SK-N-SH (cell line): ENCODE data around the gene ZNF628. TPM values are rescaled to one million over a fixed set of nuclear protein-coding genes. Genes with fewer than 3 reads are reported as not detected.

Experiments
- CTCF ChIA-PET: fragments of 300-600, 350-600 bp; formaldehyde crosslinking; extraction: SDS; loops from one replicate; lab custom pipeline; 2021; lab: Yijun Ruan, JAX
- POLR2A ChIA-PET: fragments of 350-600 bp; sonication (Branson Sonifier 250); formaldehyde crosslinking; extraction: SDS; loops from one replicate; lab custom pipeline; 2020; ENCODE audit warnings: antibody characterized with exemption, inconsistent platforms; lab: Yijun Ruan, JAX
- DNase-seq: peaks from one replicate; pipeline ENCODE4 v3.0.0; 2012
- H2AFZ ChIP-seq: fragments of 200-600 bp; sonication (generic); 2 replicates; pipeline ENCODE4 v1.8.1; 2016; ENCODE audit warnings: antibody characterized with exemption, mild to moderate bottlenecking, low read depth
- H3F3A ChIP-seq: fragments of 200-600 bp; sonication (generic); replicated peaks from 2 replicates; pipeline ENCODE3; 2016; ENCODE audit warnings: antibody characterized with exemption, mild to moderate bottlenecking; ENCODE audit not compliant: insufficient read depth
- H3K27ac ChIP-seq, 2 experiments: fragments of 200-500 bp in 1 of 2; fragments of 200-600 bp in 1 of 2; sonication (Bioruptor generic) in 1 of 2; sonication (generic), shearing (Covaris generic) in 1 of 2; 2 replicates each; pipeline versions ENCODE4 v1.5.1 to v1.6.1; 2014 to 2016; ENCODE audit warnings: low read depth in 2 of 2, inconsistent platforms in 1 of 2, low read length in 1 of 2, mild to moderate bottlenecking in 1 of 2, mixed read lengths in 1 of 2
- H3K27me3 ChIP-seq: fragments of 200-600 bp; sonication (generic), shearing (Covaris generic); 2 replicates; pipeline ENCODE4 v1.6.1; 2016; ENCODE audit warnings: mixed run types; ENCODE audit not compliant: insufficient read depth
- H3K36me3 ChIP-seq, 2 experiments: fragments of 200-500 bp in 1 of 2; fragments of 200-600 bp in 1 of 2; sonication (Bioruptor generic) in 1 of 2; sonication (generic) in 1 of 2; replicated peaks in 1 of 2; 2 replicates each; pipeline versions ENCODE3 to v1.5.1; 2014 to 2016; ENCODE audit warnings: low read length in 1 of 2, mild to moderate bottlenecking in 1 of 2; ENCODE audit not compliant: insufficient read depth in 2 of 2, control insufficient read depth in 1 of 2
- H3K4me1 ChIP-seq, 2 experiments: fragments of 200-500 bp in 1 of 2; fragments of 200-600 bp in 1 of 2; sonication (Bioruptor generic) in 1 of 2; sonication (generic), shearing (Covaris generic) in 1 of 2; 2 replicates each; pipeline versions ENCODE4 v1.5.1 to v1.6.1; 2014 to 2016; ENCODE audit warnings: low read depth in 1 of 2, low read length in 1 of 2, mixed run types in 1 of 2; ENCODE audit not compliant: insufficient read depth in 2 of 2, control insufficient read depth in 1 of 2
- H3K4me2 ChIP-seq: fragments of 200-600 bp; sonication (generic), shearing (Covaris generic); 2 replicates; pipeline ENCODE4 v1.6.1; 2017; ENCODE audit warnings: mixed run types
- H3K4me3 ChIP-seq, 2 experiments: fragments of 200-500 bp in 1 of 2; fragments of 200-600 bp in 1 of 2; sonication (Bioruptor generic) in 1 of 2; sonication (generic), shearing (Covaris generic) in 1 of 2; 2 replicates each; pipeline versions ENCODE4 v1.5.1 to v1.8.1; 2014 to 2016; ENCODE audit warnings: low read depth in 2 of 2, inconsistent platforms in 1 of 2, low read length in 1 of 2, mild to moderate bottlenecking in 1 of 2, mixed read lengths in 1 of 2, moderate library complexity in 1 of 2
- H3K79me2 ChIP-seq: fragments of 200-600 bp; sonication (generic); 2 replicates; pipeline ENCODE4 v1.8.1; 2017; ENCODE audit warnings: mild to moderate bottlenecking; ENCODE audit not compliant: insufficient read depth
- H3K9ac ChIP-seq: fragments of 200-600 bp; sonication (generic); 2 replicates; pipeline ENCODE4 v1.6.1; 2017; ENCODE audit warnings: mixed run types
- H3K9me2 ChIP-seq: fragments of 200-600 bp; sonication (generic); 2 replicates; pipeline ENCODE4 v1.6.1; 2017; ENCODE audit warnings: mixed run types
- H3K9me3 ChIP-seq: fragments of 200-600 bp; sonication (generic); 2 replicates; pipeline ENCODE4 v1.6.1; 2017; ENCODE audit warnings: mixed run types, mild to moderate bottlenecking, moderate library complexity
- H4K20me1 ChIP-seq: fragments of 200-600 bp; sonication (generic); 2 replicates; pipeline ENCODE4 v1.6.1; 2017; ENCODE audit warnings: mild to moderate bottlenecking, mixed run types; ENCODE audit not compliant: insufficient read depth
- CHD2 ChIP-seq: fragments of 150-350 bp; IDR thresholded peaks from 2 replicates; pipeline ENCODE4 v1.6.1; 2018; ENCODE audit warnings: low read length; ENCODE audit not compliant: partially characterized antibody
- ELF1 ChIP-seq: IDR thresholded peaks from 2 replicates; pipeline ENCODE4 v1.4.0; 2012
- EP300 ChIP-seq, 2 experiments: IDR thresholded peaks; 2 replicates each; pipeline versions ENCODE4 v1.4.0 to v1.6.1; 2012; ENCODE audit warnings: borderline replicate concordance in 1 of 2, low read depth in 1 of 2, low read length in 1 of 2
- FOSL2 ChIP-seq: IDR thresholded peaks from 2 replicates; pipeline ENCODE4 v1.4.0; 2012; ENCODE audit warnings: low read depth, mild to moderate bottlenecking, moderate library complexity, borderline replicate concordance
- FOXJ3 ChIP-seq: sonication (generic); formaldehyde crosslinking; IDR thresholded peaks from 2 replicates; pipeline ENCODE4 v1.5.1; 2020; ENCODE audit warnings: mild to moderate bottlenecking, missing genetic modification reagents
- FOXM1 ChIP-seq: IDR thresholded peaks from 2 replicates; pipeline ENCODE4 v1.4.0; 2012; ENCODE audit warnings: low read depth, mild to moderate bottlenecking
- GABPA ChIP-seq: IDR thresholded peaks from 2 replicates; pipeline ENCODE4 v1.4.0; 2012; ENCODE audit warnings: low read depth, mild to moderate bottlenecking
- GATA2 ChIP-seq: sonication (generic); formaldehyde crosslinking; IDR thresholded peaks from 2 replicates; pipeline ENCODE4 v1.5.0; 2020; ENCODE audit warnings: mild to moderate bottlenecking, missing genetic modification reagents
- MXI1 ChIP-seq: IDR thresholded peaks from 2 replicates; pipeline ENCODE4 v1.6.1; 2012; ENCODE audit warnings: mild to moderate bottlenecking, low read depth, low read length, improper control_type of control experiment
- NRF1 ChIP-seq: IDR thresholded peaks from 2 replicates; pipeline ENCODE4 v1.6.1; 2012; ENCODE audit warnings: low read depth, mild to moderate bottlenecking, low read length
- RAD21 ChIP-seq: IDR thresholded peaks from 2 replicates; pipeline ENCODE4 v1.6.1; 2012; ENCODE audit warnings: mild to moderate bottlenecking, low read length
- SMC3 ChIP-seq: IDR thresholded peaks from 2 replicates; pipeline ENCODE4 v1.6.1; 2012; ENCODE audit warnings: low read depth, low read length, improper control_type of control experiment
- TCF12 ChIP-seq: IDR thresholded peaks from 2 replicates; pipeline ENCODE4 v1.4.0; 2012
- YY1 ChIP-seq: IDR thresholded peaks from 2 replicates; pipeline ENCODE4 v1.4.0; 2012; ENCODE audit warnings: low read depth, mild to moderate bottlenecking
- WGBS: methylation state at CpG from one replicate; pipeline ENCODE4 v1.1.6; 2017; ENCODE audit warnings: low lambda C conversion rate; 5-methylcytosine and 5-hydroxymethylcytosine counted together
- polyA plus RNA-seq, 3 experiments: library from polyadenylated mRNA; depleted of rRNA; stranded (reverse); fragments of >200 nt; gene quantifications; 2 replicates each; pipeline ENCODE4 v1.2.3, GENCODE V29; 2012
- TF ChIP-seq, protein P1 (sequence below): IDR thresholded peaks from 2 replicates; pipeline ENCODE4 v1.4.0; 2012; ENCODE audit warnings: low read depth, borderline replicate concordance
- TF ChIP-seq, protein P2 (sequence below): IDR thresholded peaks from 2 replicates; pipeline ENCODE4 v1.6.1; 2012; ENCODE audit warnings: mild to moderate bottlenecking, low read depth, low read length, moderate library complexity
- TF ChIP-seq, protein P3 (sequence below): fragments of 150-350 bp; IDR thresholded peaks from 2 replicates; pipeline ENCODE4 v1.6.1; 2016; ENCODE audit warnings: mild to moderate bottlenecking, low read depth, low read length
- TF ChIP-seq, protein P4 (sequence below): IDR thresholded peaks from 2 replicates; pipeline ENCODE4; 2012
- TF ChIP-seq, protein P5 (sequence below): fragments of 200-600 bp; sonication (generic); IDR thresholded peaks from 2 replicates; pipeline ENCODE4 v1.6.1; 2017; ENCODE audit warnings: antibody characterized with exemption, mild to moderate bottlenecking, moderate library complexity
- TF ChIP-seq, protein P6 (sequence below): IDR thresholded peaks from 2 replicates; pipeline ENCODE4 v1.4.0; 2012; ENCODE audit warnings: low read depth, borderline replicate concordance

Gene ZNF628
- polyA plus RNA-seq, 1 of the 3 experiments (the other 2 are of a cell fraction), result 1.6 TPM

DNA sequence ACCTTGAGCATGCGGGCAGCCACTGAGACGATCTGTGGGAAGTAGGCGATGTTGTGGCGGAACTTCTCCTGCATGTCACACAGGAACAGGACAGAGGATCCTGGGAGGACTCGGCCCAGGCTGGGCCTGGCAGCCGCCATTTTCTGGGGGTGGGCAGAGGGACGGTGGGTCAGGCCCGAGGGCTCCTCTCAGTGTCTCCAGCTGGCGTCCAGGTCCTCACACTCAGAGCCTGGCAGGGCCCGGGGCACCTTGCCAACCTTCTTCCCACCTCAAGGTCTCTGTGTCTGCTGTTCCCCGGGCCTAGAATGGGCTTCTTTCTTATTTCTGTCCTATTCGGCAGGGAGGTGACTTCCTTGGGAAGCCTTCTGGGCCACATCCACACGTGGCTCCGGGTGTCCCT lies 20.1 kb upstream of the ZNF628 start:
- peaks cover 11% of the 10 kb centered on the region for H3K27me3 ChIP-seq
- peaks cover 15% of the 10 kb centered on the region for H4K20me1 ChIP-seq
- H2AFZ ChIP-seq, result no peak overlapping the region
- TF ChIP-seq, protein P1, sequence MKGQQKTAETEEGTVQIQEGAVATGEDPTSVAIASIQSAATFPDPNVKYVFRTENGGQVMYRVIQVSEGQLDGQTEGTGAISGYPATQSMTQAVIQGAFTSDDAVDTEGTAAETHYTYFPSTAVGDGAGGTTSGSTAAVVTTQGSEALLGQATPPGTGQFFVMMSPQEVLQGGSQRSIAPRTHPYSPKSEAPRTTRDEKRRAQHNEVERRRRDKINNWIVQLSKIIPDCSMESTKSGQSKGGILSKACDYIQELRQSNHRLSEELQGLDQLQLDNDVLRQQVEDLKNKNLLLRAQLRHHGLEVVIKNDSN, result no peak
- TF ChIP-seq CHD2 (no peak), FOXM1 (no peak), EP300 (IDR thresholded peaks at IDR 0.05; ENCODE audit: borderline replicate concordance in 1 of 2, low read depth in 1 of 2, low read length in 1 of 2) (no peak), MXI1 (no peak), GATA2 (CRISPR knock-in tag) (no peak), GABPA (no peak), TCF12 (no peak), NRF1 (no peak), FOXJ3 (CRISPR knock-in tag) (no peak), RAD21 (no peak), FOSL2 (no peak), SMC3 (no peak), YY1 (no peak), ELF1 (no peak)
- TF ChIP-seq, protein P2, sequence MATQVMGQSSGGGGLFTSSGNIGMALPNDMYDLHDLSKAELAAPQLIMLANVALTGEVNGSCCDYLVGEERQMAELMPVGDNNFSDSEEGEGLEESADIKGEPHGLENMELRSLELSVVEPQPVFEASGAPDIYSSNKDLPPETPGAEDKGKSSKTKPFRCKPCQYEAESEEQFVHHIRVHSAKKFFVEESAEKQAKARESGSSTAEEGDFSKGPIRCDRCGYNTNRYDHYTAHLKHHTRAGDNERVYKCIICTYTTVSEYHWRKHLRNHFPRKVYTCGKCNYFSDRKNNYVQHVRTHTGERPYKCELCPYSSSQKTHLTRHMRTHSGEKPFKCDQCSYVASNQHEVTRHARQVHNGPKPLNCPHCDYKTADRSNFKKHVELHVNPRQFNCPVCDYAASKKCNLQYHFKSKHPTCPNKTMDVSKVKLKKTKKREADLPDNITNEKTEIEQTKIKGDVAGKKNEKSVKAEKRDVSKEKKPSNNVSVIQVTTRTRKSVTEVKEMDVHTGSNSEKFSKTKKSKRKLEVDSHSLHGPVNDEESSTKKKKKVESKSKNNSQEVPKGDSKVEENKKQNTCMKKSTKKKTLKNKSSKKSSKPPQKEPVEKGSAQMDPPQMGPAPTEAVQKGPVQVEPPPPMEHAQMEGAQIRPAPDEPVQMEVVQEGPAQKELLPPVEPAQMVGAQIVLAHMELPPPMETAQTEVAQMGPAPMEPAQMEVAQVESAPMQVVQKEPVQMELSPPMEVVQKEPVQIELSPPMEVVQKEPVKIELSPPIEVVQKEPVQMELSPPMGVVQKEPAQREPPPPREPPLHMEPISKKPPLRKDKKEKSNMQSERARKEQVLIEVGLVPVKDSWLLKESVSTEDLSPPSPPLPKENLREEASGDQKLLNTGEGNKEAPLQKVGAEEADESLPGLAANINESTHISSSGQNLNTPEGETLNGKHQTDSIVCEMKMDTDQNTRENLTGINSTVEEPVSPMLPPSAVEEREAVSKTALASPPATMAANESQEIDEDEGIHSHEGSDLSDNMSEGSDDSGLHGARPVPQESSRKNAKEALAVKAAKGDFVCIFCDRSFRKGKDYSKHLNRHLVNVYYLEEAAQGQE, result no peak
- TF ChIP-seq, protein P3, sequence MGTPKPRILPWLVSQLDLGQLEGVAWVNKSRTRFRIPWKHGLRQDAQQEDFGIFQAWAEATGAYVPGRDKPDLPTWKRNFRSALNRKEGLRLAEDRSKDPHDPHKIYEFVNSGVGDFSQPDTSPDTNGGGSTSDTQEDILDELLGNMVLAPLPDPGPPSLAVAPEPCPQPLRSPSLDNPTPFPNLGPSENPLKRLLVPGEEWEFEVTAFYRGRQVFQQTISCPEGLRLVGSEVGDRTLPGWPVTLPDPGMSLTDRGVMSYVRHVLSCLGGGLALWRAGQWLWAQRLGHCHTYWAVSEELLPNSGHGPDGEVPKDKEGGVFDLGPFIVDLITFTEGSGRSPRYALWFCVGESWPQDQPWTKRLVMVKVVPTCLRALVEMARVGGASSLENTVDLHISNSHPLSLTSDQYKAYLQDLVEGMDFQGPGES, result no peak
- TF ChIP-seq, protein P4, sequence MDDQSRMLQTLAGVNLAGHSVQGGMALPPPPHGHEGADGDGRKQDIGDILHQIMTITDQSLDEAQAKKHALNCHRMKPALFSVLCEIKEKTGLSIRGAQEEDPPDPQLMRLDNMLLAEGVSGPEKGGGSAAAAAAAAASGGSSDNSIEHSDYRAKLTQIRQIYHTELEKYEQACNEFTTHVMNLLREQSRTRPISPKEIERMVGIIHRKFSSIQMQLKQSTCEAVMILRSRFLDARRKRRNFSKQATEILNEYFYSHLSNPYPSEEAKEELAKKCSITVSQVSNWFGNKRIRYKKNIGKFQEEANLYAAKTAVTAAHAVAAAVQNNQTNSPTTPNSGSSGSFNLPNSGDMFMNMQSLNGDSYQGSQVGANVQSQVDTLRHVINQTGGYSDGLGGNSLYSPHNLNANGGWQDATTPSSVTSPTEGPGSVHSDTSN, result no peak
- TF ChIP-seq, protein P5, sequence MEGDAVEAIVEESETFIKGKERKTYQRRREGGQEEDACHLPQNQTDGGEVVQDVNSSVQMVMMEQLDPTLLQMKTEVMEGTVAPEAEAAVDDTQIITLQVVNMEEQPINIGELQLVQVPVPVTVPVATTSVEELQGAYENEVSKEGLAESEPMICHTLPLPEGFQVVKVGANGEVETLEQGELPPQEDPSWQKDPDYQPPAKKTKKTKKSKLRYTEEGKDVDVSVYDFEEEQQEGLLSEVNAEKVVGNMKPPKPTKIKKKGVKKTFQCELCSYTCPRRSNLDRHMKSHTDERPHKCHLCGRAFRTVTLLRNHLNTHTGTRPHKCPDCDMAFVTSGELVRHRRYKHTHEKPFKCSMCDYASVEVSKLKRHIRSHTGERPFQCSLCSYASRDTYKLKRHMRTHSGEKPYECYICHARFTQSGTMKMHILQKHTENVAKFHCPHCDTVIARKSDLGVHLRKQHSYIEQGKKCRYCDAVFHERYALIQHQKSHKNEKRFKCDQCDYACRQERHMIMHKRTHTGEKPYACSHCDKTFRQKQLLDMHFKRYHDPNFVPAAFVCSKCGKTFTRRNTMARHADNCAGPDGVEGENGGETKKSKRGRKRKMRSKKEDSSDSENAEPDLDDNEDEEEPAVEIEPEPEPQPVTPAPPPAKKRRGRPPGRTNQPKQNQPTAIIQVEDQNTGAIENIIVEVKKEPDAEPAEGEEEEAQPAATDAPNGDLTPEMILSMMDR, result no peak
- TF ChIP-seq, protein P6, sequence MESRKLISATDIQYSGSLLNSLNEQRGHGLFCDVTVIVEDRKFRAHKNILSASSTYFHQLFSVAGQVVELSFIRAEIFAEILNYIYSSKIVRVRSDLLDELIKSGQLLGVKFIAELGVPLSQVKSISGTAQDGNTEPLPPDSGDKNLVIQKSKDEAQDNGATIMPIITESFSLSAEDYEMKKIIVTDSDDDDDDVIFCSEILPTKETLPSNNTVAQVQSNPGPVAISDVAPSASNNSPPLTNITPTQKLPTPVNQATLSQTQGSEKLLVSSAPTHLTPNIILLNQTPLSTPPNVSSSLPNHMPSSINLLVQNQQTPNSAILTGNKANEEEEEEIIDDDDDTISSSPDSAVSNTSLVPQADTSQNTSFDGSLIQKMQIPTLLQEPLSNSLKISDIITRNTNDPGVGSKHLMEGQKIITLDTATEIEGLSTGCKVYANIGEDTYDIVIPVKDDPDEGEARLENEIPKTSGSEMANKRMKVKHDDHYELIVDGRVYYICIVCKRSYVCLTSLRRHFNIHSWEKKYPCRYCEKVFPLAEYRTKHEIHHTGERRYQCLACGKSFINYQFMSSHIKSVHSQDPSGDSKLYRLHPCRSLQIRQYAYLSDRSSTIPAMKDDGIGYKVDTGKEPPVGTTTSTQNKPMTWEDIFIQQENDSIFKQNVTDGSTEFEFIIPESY, result no peak
- TF ChIP-seq, all 33 proteins: peak for 0
- WGBS, result 94% methylated on average over 10 of the region's 14 CpGs
- POLR2A ChIA-PET, result no interaction called here
- H3K9me3 ChIP-seq, result no peaks in the 10 kb centered on the region
- peaks cover 26% of the 10 kb centered on the region for H3F3A ChIP-seq
- no peak overlapping the region for H3K4me3 ChIP-seq
- no peak overlapping the region for H3K4me2 ChIP-seq
- CTCF ChIA-PET, result interaction anchor here (1.4 kb wide), 1 partner anchor 11 kb away, joined by 3 read pairs; no protein-coding TSS in a partner anchor
- H3K79me2 ChIP-seq, result peaks cover 12% of the 10 kb centered on the region; the same call in 1 of the 2 replicates
- H3K4me1 ChIP-seq, result peaks cover 9 to 24% of the 10 kb centered on the region in 2 experiments; a peak in 2 of 4 replicates
- H3K9ac ChIP-seq, result no peak overlapping the region
- H3K9me2 ChIP-seq, result no peaks in the 10 kb centered on the region
- no peaks in the 10 kb centered on the region for H3K36me3 ChIP-seq
- DNase-seq, result no peak
- no peak overlapping the region for H3K27ac ChIP-seq
